Aorta (tissue), 5 donors: ENCODE results near the gene XRRA1. TPM values are rescaled to one million over a fixed set of nuclear protein-coding genes. Genes with fewer than 3 reads are reported as not detected.

Experiments
- ATAC-seq: fragments of 200-7000 bp; cut with Tn5 transposase; one replicate; pipeline ENCODE4 v1.9.1; 2022; ENCODE audit warnings: moderate library complexity; ENCODE audit not compliant: low FRiP score
- DNase-seq, 2 donors: peaks; one replicate each; pipeline ENCODE4 v3.0.0-alpha.2; 2020
- H3K27ac ChIP-seq, 2 donors: one replicate each; pipeline ENCODE4 v1.5.1; 2013; ENCODE audit warnings: low read length in 2 of 2, mild to moderate bottlenecking in 2 of 2, moderate library complexity in 2 of 2, control low read depth in 1 of 2, inconsistent platforms in 1 of 2, low read depth in 1 of 2
- H3K27me3 ChIP-seq, 2 donors: one replicate each; pipeline ENCODE4 v1.6.1; 2013; ENCODE audit warnings: control low read depth in 1 of 2, low read length in 1 of 2, mild to moderate bottlenecking in 1 of 2, moderate library complexity in 1 of 2; ENCODE audit not compliant: insufficient read depth in 2 of 2, control insufficient read depth in 1 of 2
- H3K36me3 ChIP-seq, 2 donors: one replicate each; pipeline ENCODE4 v1.6.1; 2013; ENCODE audit warnings: control low read depth in 1 of 2, low read length in 1 of 2, mild to moderate bottlenecking in 1 of 2; ENCODE audit not compliant: insufficient read depth in 2 of 2, control insufficient read depth in 1 of 2
- H3K4me1 ChIP-seq, 2 donors: one replicate each; pipeline ENCODE4 v1.6.1; 2013; ENCODE audit warnings: low read length in 2 of 2, control low read depth in 1 of 2, mild to moderate bottlenecking in 1 of 2, moderate library complexity in 1 of 2; ENCODE audit not compliant: insufficient read depth in 2 of 2, control insufficient read depth in 1 of 2
- H3K4me3 ChIP-seq, 2 donors: one replicate each; pipeline ENCODE4 v1.5.1; 2013; ENCODE audit warnings: low read length in 2 of 2, control low read depth in 1 of 2, mild to moderate bottlenecking in 1 of 2
- H3K9me3 ChIP-seq: one replicate; pipeline ENCODE4 v1.6.1; 2013; ENCODE audit warnings: mild to moderate bottlenecking, low read length; ENCODE audit not compliant: control insufficient read depth
- WGBS, 2 donors: extraction: QIAGEN DNeasy Blood & Tissue Kit; methylation state at CpG; one replicate each; pipeline ENCODE4 v1.1.7; 2013; 5-methylcytosine and 5-hydroxymethylcytosine counted together
- intact Hi-C, 2 donors: fragments of 100-400 bp; cut with DNase I; formaldehyde crosslinking; loops; one replicate each; pipeline versions ENCODE4 v1.14.2 to v1.15.0; 2022
- polyA plus RNA-seq, 2 donors: library from polyadenylated mRNA; stranded (reverse); fragments of 200-250 nt; gene quantifications; one replicate each; pipeline ENCODE4 v1.2.3, GENCODE V29; 2013
- total RNA-seq, 2 donors: library from RNA; stranded (reverse); fragmentation: NEBNext Ultra II Directional; extraction: Animal tissue kit (Norgen Biotek cat#: 25700); gene quantifications; one replicate each; pipeline ENCODE4 v1.2.1, GENCODE V29; 2021
- donor health status: healthy with polysubstance abuse.
- donor health status: Bipolar disorder and iron deficiency.
- donor health status: DM: no; HTN: no; CAD: no.
- donor health status: DM: no; HTN: no; CAD: no.
- donor health status: DM: yes; HTN: yes; CAD: no.

Gene XRRA1
- total and polyA plus RNA-seq, 4 donors = 2.0 to 23.4 (median 8.7) TPM

- H3K4me1 ChIP-seq = no peaks in the 10 kb centered on the region
- no peaks in the 10 kb centered on the region for H3K36me3 ChIP-seq
- no peak overlapping the region for H3K27ac ChIP-seq
- no peaks in the 10 kb centered on the region for H3K9me3 ChIP-seq
- no peak overlapping the region for H3K4me3 ChIP-seq
- no peaks in the 10 kb centered on the region for H3K27me3 ChIP-seq
- no peak for DNase-seq
- ATAC-seq = no peak
- intact Hi-C loops = no loop called here
Measured at GRCh38 chr11:74927496-74927895, 21.4 kb downstream of the XRRA1 start.

- intact Hi-C loops = no loop called here
- H3K9me3 ChIP-seq = no peaks in the 10 kb centered on the region
- no peak overlapping the region for H3K27ac ChIP-seq
- no peaks in the 10 kb centered on the region for H3K27me3 ChIP-seq
- no peak for DNase-seq
- no peaks in the 10 kb centered on the region for H3K4me1 ChIP-seq
- WGBS, 2 donors = 93 to 95% methylated on average over 8 of the region's 8 CpGs
- no peak overlapping the region for H3K4me3 ChIP-seq
- no peak for ATAC-seq
- H3K36me3 ChIP-seq = no peaks in the 10 kb centered on the region
Measured at GRCh38 chr11:74926304-74927030, 22.4 kb downstream of the XRRA1 start.

GRCh38 chr11:74925281-74925680 lies 23.6 kb downstream of the XRRA1 start:
- intact Hi-C loops = no loop called here
- WGBS, 2 donors = 68 to 75% methylated on average over 4 of the region's 4 CpGs
- no peaks in the 10 kb centered on the region for H3K4me1 ChIP-seq
- DNase-seq = no peak
- H3K36me3 ChIP-seq = peaks cover 0 to 1% of the 10 kb centered on the region in 2 donors
- no peak overlapping the region for H3K4me3 ChIP-seq
- no peak for ATAC-seq
- H3K27ac ChIP-seq = no peak overlapping the region
- no peaks in the 10 kb centered on the region for H3K9me3 ChIP-seq
- no peaks in the 10 kb centered on the region for H3K27me3 ChIP-seq

- ATAC-seq = no peak
- Histone ChIP-seq H3K4me3 (no peak overlapping the region), H3K4me1 (no peaks in the 10 kb centered on the region), H3K36me3 (peaks cover 4 to 5% of the 10 kb centered on the region in 2 donors), H3K9me3 (no peaks in the 10 kb centered on the region), H3K27ac (no peak overlapping the region), H3K27me3 (no peaks in the 10 kb centered on the region)
- intact Hi-C loops = no loop called here
- DNase-seq = no peak
Measured at GRCh38 chr11:74923125-74923524, 25.8 kb downstream of the XRRA1 start.

GRCh38 chr11:74909812-74910211 lies 39.1 kb downstream of the XRRA1 start:
- Histone ChIP-seq H3K27me3 (no peaks in the 10 kb centered on the region), H3K9me3 (no peaks in the 10 kb centered on the region), H3K27ac (no peak overlapping the region), H3K4me3 (no peak overlapping the region), H3K36me3 (peaks cover 0 to 6% of the 10 kb centered on the region in 2 donors), H3K4me1 (no peaks in the 10 kb centered on the region)
- intact Hi-C loops = no loop called here
- WGBS, 2 donors = 56 to 91% methylated on average over 4 of the region's 4 CpGs
- ATAC-seq = no peak
- no peak for DNase-seq

- intact Hi-C loops = no loop called here
- Histone ChIP-seq H3K4me1 (no peaks in the 10 kb centered on the region), H3K36me3 (peaks cover 0 to 6% of the 10 kb centered on the region in 2 donors), H3K27ac (no peak overlapping the region), H3K27me3 (no peaks in the 10 kb centered on the region), H3K4me3 (no peak overlapping the region), H3K9me3 (no peaks in the 10 kb centered on the region)
- ATAC-seq (no peak), DNase-seq (no peak)
- 8 to 15% methylated on average over 4 of the region's 4 CpGs for WGBS, 2 donors
Measured at GRCh38 chr11:74909385-74909784, 39.5 kb downstream of the XRRA1 start.

GRCh38 chr11:74905326-74905725 lies 43.6 kb downstream of the XRRA1 start:
- no peaks in the 10 kb centered on the region for H3K9me3 ChIP-seq
- ATAC-seq = no peak
- no peak overlapping the region for H3K4me3 ChIP-seq
- WGBS, 2 donors = 27% methylated on average over 3 of the region's 3 CpGs
- DNase-seq = no peak
- no peaks in the 10 kb centered on the region for H3K27me3 ChIP-seq
- intact Hi-C loops = no loop called here
- H3K36me3 ChIP-seq = peaks cover 0 to 5% of the 10 kb centered on the region in 2 donors
- H3K27ac ChIP-seq = no peak overlapping the region
- no peaks in the 10 kb centered on the region for H3K4me1 ChIP-seq

- WGBS, 2 donors = 96 to 98% methylated on average over 4 of the region's 4 CpGs
- no peak for ATAC-seq
- H3K9me3 ChIP-seq = no peaks in the 10 kb centered on the region
- peaks cover 0 to 5% of the 10 kb centered on the region in 2 donors for H3K36me3 ChIP-seq
- intact Hi-C loops = no loop called here
- H3K4me1 ChIP-seq = no peaks in the 10 kb centered on the region
- no peak for DNase-seq
- H3K4me3 ChIP-seq = no peak overlapping the region
- H3K27ac ChIP-seq = no peak overlapping the region
- H3K27me3 ChIP-seq = no peaks in the 10 kb centered on the region
Measured at GRCh38 chr11:74902342-74902741, 46.5 kb downstream of the XRRA1 start.

- H3K4me1 ChIP-seq = no peaks in the 10 kb centered on the region
- peaks cover 0 to 7% of the 10 kb centered on the region in 2 donors for H3K36me3 ChIP-seq
- intact Hi-C loops = no loop called here
- H3K27me3 ChIP-seq = no peaks in the 10 kb centered on the region
- ATAC-seq (no peak), DNase-seq (no peak)
- H3K9me3 ChIP-seq = peaks cover 4% of the 10 kb centered on the region
- no peak overlapping the region for H3K27ac ChIP-seq
- WGBS, 2 donors = 94 to 96% methylated on average over 5 of the region's 5 CpGs
- H3K4me3 ChIP-seq = no peak overlapping the region
Measured at GRCh38 chr11:74896311-74896710, 52.6 kb downstream of the XRRA1 start.
